GM12878 (cell line): ENCODE results near the gene RASAL2.

Experiments
- BCLAF1 ChIP-seq: fragments of 450-650 bp; IDR thresholded peaks from 2 replicates; pipeline ENCODE4 v1.6.1; 2017; ENCODE audit warnings: antibody characterized with exemption, mild to moderate bottlenecking, moderate library complexity
- CTCF ChIP-seq, 3 experiments: IDR thresholded peaks in 2 of 3; conservative IDR thresholded peaks in 1 of 3; 2 replicates each; pipeline ENCODE4 v1.5.1; 2011; ENCODE audit warnings: low read depth in 3 of 3, low read length in 3 of 3, mild to moderate bottlenecking in 3 of 3, control low read depth in 2 of 3, moderate library complexity in 2 of 3, inconsistent platforms in 1 of 3, mixed read lengths in 1 of 3; ENCODE audit not compliant: control insufficient read depth in 2 of 3, insufficient read depth in 1 of 3; ENCODE audit errors: extremely low read depth in 1 of 3
- HDAC6 ChIP-seq: fragments of 200-600 bp; sonication (generic); IDR thresholded peaks from one replicate; pipeline ENCODE4 v1.8.0; 2017; ENCODE audit warnings: antibody characterized with exemption; ENCODE audit not compliant: unreplicated experiment

- TF ChIP-seq CTCF (IDR thresholded peaks at IDR 0.05 in 2 of 3, conservative IDR thresholded peaks at IDR 0.05 in 1 of 3; ENCODE audit: control insufficient read depth in 2 of 3, extremely low read depth in 1 of 3, insufficient read depth in 1 of 3, low read depth in 3 of 3, low read length in 3 of 3) (no peak), BCLAF1 (no peak), HDAC6 (no peak)
These were observed 80.6 kb downstream of the RASAL2 start for GRCh38 chr1:178174539-178174938.
